Ovary (tissue), 3 donors: ENCODE data around the gene LRRC32.

Experiments
- CTCF ChIP-seq, 3 donors: fragments of 450-650 bp in 2 of 3; fragments of 200-600 bp in 1 of 3; IDR thresholded peaks; one replicate each; pipeline versions ENCODE4 v1.5.1 to v1.8.0; 2016 to 2022; ENCODE audit warnings: antibody characterized with exemption in 3 of 3, mild to moderate bottlenecking in 1 of 3
- POLR2A ChIP-seq: fragments of 450-650 bp; IDR thresholded peaks from one replicate; pipeline ENCODE4 v1.6.1; 2017; ENCODE audit warnings: antibody characterized with exemption, mild to moderate bottlenecking, moderate library complexity
- donor health status: DM: no; HTN: no; CAD: no.

GRCh38 chr11:76612226-76612625 is 58.3 kb downstream of the LRRC32 start:
- TF ChIP-seq POLR2A (no peak), CTCF (IDR thresholded peaks at IDR 0.05) (no peak)
